Heart left ventricle (tissue), 13 donors: ENCODE data around the gene ABCC9.

Experiments used
- POLR2A ChIP-seq, 2 donors: fragments of 450-650 bp; IDR thresholded peaks; one replicate each; pipeline ENCODE4 v1.6.1; 2017; ENCODE audit warnings: antibody characterized with exemption in 2 of 2, mild to moderate bottlenecking in 2 of 2, moderate library complexity in 2 of 2
- TF ChIP-seq, protein P1 (sequence below), 12 donors: fragments of 200-600 bp; sonication (generic) in 4 of 12; IDR thresholded peaks; one replicate each; pipeline versions ENCODE4 v1.5.0 to v1.8.0; 2018 to 2022; ENCODE audit warnings: antibody characterized with exemption in 12 of 12, mild to moderate bottlenecking in 5 of 12
- donor health status: ischemic (EF 13 %, LVEDD 7.1; RV severe dilation, severe dysfunction).
- donor health status: DM: no; HTN: yes; CAD: no.
- donor health status: DM: no; HTN: no; CAD: no.
- donor health status: ischemic (EF 25% LVEDD 6.9; RV normal size, moderate dysfunction).
- donor health status: ischemic (EF 25% LVEDD 5.7; RV mildly dilated, moderate dysfunction).
- donor health status: ischemic (EF 35%, LVEDD 5.7; RV mildly dilated, moderate dysfunction).
- donor health status: nonischemic (EF 11% LVEDD 7.7; RV severe dilation, severe dysfunction).
- donor health status: DM: yes; HTN: yes; CAD: no.
- donor health status: PGD.
- donor health status: ischemic (EF 29% LVEDD 5.4; RV normal size, mild dysfunction).
- donor health status: nonischemic (EF 23%, LVEDD 6.1; RV moderate dilation, normal function).

DNA sequence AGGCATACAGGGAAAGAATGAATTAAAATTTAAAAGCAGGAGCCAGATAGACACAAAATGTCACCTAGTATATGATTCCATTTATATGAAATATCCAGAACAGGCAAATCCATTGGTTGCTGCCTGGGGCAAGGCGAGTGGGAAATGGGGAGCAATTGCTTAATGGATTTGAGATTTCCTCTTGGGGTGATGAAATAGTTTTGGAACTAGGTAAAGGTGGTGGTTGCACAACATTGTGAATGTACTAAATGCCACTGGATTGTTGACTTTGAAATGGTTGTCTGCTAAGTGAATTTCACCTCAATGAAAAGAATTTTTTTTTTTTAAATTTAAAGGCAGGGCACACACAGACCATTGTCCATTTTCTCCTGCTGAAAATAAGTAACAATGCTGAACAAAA lies 61.9 kb downstream of the ABCC9 start:
- TF ChIP-seq POLR2A (IDR thresholded peaks at IDR 0.05) = no peak
- TF ChIP-seq, protein P1, sequence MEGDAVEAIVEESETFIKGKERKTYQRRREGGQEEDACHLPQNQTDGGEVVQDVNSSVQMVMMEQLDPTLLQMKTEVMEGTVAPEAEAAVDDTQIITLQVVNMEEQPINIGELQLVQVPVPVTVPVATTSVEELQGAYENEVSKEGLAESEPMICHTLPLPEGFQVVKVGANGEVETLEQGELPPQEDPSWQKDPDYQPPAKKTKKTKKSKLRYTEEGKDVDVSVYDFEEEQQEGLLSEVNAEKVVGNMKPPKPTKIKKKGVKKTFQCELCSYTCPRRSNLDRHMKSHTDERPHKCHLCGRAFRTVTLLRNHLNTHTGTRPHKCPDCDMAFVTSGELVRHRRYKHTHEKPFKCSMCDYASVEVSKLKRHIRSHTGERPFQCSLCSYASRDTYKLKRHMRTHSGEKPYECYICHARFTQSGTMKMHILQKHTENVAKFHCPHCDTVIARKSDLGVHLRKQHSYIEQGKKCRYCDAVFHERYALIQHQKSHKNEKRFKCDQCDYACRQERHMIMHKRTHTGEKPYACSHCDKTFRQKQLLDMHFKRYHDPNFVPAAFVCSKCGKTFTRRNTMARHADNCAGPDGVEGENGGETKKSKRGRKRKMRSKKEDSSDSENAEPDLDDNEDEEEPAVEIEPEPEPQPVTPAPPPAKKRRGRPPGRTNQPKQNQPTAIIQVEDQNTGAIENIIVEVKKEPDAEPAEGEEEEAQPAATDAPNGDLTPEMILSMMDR (IDR thresholded peaks at IDR 0.05) = no peak
